ENCODE measurements around the gene OR10H3.

DNA sequence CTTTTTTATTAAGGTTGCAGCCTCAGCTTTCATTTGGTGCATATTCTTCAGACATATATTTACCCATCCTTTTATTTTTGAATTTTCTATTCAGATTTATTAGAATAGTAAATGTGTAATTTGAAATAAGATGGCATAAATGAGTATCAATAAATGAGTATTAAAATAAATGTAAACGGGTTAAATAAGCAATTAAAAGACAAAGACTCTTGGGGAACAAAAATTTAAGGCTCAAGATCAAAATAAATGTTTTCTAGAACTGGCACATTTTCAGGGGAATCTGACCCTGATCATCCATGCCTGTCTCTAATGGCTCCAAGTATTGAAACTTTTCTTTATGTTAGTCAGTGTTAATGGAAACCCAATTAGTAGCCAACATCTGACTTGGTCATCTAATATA lies 3.0 kb downstream of the OR10H3 start:
- TF ChIP-seq, protein P1, sequence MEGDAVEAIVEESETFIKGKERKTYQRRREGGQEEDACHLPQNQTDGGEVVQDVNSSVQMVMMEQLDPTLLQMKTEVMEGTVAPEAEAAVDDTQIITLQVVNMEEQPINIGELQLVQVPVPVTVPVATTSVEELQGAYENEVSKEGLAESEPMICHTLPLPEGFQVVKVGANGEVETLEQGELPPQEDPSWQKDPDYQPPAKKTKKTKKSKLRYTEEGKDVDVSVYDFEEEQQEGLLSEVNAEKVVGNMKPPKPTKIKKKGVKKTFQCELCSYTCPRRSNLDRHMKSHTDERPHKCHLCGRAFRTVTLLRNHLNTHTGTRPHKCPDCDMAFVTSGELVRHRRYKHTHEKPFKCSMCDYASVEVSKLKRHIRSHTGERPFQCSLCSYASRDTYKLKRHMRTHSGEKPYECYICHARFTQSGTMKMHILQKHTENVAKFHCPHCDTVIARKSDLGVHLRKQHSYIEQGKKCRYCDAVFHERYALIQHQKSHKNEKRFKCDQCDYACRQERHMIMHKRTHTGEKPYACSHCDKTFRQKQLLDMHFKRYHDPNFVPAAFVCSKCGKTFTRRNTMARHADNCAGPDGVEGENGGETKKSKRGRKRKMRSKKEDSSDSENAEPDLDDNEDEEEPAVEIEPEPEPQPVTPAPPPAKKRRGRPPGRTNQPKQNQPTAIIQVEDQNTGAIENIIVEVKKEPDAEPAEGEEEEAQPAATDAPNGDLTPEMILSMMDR (IDR thresholded peaks at IDR 0.05; ENCODE audit: insufficient read depth, low read length, poor library complexity, severe bottlenecking), result no peak
- no peak for TF ChIP-seq EZH2phosphoT487 (conservative IDR thresholded peaks at IDR 0.05; ENCODE audit: low read length)
